Panc1 (cell line): Measurements from ENCODE around the gene COPB1.

Source experiments
- POLR2AphosphoS5 ChIP-seq: IDR thresholded peaks from 2 replicates; pipeline ENCODE4 v1.6.1; 2012; ENCODE audit warnings: mild to moderate bottlenecking, low read depth, low read length, moderate library complexity
- REST ChIP-seq, 2 experiments: IDR thresholded peaks; 2 replicates each; pipeline ENCODE4 v1.6.1; 2011 to 2012; ENCODE audit warnings: low read depth in 2 of 2, control low read depth in 1 of 2, low read length in 1 of 2, mild to moderate bottlenecking in 1 of 2, moderate library complexity in 1 of 2; ENCODE audit not compliant: insufficient read depth in 1 of 2
- SIN3A ChIP-seq: IDR thresholded peaks from 2 replicates; pipeline ENCODE4 v1.6.1; 2012; ENCODE audit warnings: low read depth, mild to moderate bottlenecking, low read length, moderate library complexity, borderline replicate concordance; ENCODE audit not compliant: insufficient read depth
- TCF7L2 ChIP-seq: IDR thresholded peaks from 2 replicates; pipeline ENCODE4 v1.6.1; 2011; ENCODE audit warnings: mild to moderate bottlenecking, low read depth, low read length, inconsistent platforms
- TF ChIP-seq, protein P1 (sequence below): fragments of 450-650 bp; IDR thresholded peaks from 2 replicates; pipeline ENCODE4 v1.5.1; 2017; ENCODE audit warnings: mild to moderate bottlenecking

DNA sequence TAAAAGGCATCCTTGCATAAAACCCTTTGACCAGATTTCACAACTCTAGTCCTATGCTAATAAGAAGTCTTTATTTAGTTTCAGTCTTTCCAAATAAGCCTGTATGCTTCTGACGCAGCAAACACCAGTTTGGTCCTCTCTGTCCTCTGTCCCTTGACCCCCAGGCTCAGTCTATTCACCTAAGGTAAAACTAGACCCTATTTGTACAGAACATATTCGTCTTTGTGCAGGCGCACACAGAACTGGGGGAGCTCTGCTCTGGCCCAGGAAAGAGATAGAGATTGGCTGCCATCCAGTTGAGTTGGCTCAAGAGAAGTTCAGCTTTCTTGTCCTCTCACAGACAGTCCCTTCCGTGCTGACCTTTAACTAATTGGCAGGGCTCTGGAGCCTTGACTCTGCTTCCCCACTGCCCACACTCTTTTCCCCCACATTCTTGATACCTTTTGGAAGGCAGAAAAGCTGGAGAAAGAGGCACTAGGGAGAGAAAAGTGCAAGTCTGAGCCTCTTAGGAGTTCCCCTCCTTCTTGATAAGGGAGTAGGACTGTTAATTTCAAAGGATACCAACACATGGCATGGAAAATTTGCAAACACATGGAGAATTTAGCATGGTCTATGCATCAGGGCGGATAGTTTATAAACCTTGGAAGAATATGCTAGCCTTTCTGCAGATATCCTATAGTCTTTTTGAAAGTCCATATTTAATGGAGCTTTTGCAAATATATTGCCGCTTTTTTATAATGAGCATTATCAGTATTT is 41.8 kb upstream of the COPB1 start:
- TF ChIP-seq, protein P1, sequence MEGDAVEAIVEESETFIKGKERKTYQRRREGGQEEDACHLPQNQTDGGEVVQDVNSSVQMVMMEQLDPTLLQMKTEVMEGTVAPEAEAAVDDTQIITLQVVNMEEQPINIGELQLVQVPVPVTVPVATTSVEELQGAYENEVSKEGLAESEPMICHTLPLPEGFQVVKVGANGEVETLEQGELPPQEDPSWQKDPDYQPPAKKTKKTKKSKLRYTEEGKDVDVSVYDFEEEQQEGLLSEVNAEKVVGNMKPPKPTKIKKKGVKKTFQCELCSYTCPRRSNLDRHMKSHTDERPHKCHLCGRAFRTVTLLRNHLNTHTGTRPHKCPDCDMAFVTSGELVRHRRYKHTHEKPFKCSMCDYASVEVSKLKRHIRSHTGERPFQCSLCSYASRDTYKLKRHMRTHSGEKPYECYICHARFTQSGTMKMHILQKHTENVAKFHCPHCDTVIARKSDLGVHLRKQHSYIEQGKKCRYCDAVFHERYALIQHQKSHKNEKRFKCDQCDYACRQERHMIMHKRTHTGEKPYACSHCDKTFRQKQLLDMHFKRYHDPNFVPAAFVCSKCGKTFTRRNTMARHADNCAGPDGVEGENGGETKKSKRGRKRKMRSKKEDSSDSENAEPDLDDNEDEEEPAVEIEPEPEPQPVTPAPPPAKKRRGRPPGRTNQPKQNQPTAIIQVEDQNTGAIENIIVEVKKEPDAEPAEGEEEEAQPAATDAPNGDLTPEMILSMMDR, result no peak
- TF ChIP-seq POLR2AphosphoS5, result no peak
- TF ChIP-seq SIN3A, result no peak
- TF ChIP-seq TCF7L2, result no peak
- no peak for TF ChIP-seq REST (IDR thresholded peaks at IDR 0.05; ENCODE audit: insufficient read depth in 1 of 2, low read depth in 2 of 2, low read length in 1 of 2)
